Measurements from ENCODE around the gene MFAP1. TPM values are rescaled to one million over a fixed set of nuclear protein-coding genes. Genes with fewer than 3 reads are reported as not detected.
"Not testable (repeated sequence)": the region's sequence is repeated elsewhere in the genome, so short reads cannot be mapped to it uniquely, and the experiment has no call there.

Gene MFAP1
- total and polyA plus RNA-seq, 9 donors, result 12.4 to 54.1 (median 21.0) TPM

DNA sequence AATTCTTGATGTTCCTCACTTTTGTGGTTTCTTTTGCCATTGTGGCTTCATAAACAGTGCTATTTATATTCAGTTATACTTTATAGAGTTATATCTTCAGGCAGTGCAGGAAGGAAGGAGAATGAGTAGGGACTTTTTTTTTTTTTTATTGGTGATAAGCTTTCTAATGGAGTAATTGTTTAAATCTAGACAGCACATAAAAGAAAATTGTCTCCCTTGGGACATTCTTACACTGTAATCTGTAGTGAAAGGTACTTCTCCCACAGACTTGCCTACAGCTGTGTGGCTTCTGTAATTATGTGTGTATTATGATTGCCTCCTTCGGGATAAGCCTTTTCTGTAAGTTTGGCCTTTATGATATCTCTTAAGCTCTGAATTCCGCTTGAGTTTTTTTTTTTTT, 43.9 kb upstream of the MFAP1 start:
- no peak for DNase-seq
- Histone ChIP-seq H3K4me1 (ENCODE audit: insufficient read depth) (no peaks in the 10 kb centered on the region), H3K27me3 (no peaks in the 10 kb centered on the region), H3K9me3 (no peaks in the 10 kb centered on the region), H3K36me3 (no peaks in the 10 kb centered on the region), H3K4me3 (no peak overlapping the region), H3K27ac (no peak overlapping the region)
- intact Hi-C loops (cut with DNase I), result no loop called here
- WGBS, 3 donors, result 52 to 66% (median 55%) methylated on average over 2 of the region's 2 CpGs
- no peak for TF ChIP-seq POLR2A (IDR thresholded peaks at IDR 0.05)
- TF ChIP-seq, protein P1, sequence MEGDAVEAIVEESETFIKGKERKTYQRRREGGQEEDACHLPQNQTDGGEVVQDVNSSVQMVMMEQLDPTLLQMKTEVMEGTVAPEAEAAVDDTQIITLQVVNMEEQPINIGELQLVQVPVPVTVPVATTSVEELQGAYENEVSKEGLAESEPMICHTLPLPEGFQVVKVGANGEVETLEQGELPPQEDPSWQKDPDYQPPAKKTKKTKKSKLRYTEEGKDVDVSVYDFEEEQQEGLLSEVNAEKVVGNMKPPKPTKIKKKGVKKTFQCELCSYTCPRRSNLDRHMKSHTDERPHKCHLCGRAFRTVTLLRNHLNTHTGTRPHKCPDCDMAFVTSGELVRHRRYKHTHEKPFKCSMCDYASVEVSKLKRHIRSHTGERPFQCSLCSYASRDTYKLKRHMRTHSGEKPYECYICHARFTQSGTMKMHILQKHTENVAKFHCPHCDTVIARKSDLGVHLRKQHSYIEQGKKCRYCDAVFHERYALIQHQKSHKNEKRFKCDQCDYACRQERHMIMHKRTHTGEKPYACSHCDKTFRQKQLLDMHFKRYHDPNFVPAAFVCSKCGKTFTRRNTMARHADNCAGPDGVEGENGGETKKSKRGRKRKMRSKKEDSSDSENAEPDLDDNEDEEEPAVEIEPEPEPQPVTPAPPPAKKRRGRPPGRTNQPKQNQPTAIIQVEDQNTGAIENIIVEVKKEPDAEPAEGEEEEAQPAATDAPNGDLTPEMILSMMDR (IDR thresholded peaks at IDR 0.05), result no peak
- no peak for TF ChIP-seq EP300 (IDR thresholded peaks at IDR 0.05)

DNA sequence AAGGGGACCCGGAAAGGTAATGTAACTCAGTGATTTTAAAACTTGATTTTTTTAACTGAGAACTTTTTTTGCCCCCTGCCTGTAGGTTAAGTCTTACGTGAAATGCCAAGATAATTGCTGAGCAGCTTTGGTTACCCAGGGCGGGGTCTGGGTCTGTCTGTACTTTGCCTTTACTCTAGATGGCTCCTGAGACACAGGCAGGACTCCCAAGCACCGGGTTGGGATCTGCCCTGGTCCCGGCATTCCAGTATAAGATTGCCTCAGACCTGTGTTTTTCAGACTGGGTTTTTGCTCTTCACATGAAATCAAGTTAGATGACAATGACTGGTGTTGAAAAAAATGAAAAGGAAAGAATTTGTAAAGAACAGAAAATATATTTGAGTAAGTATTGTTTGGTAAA, 42.6 kb upstream of the MFAP1 start:
- no peaks in the 10 kb centered on the region for H3K36me3 ChIP-seq
- WGBS, 3 donors, result 91 to 96% (median 93%) methylated on average over 5 of the region's 5 CpGs
- H3K27ac ChIP-seq, result no peak overlapping the region
- intact Hi-C loops (cut with DNase I), result no loop called here
- H3K27me3 ChIP-seq, result no peaks in the 10 kb centered on the region
- no peaks in the 10 kb centered on the region for H3K9me3 ChIP-seq
- no peak overlapping the region for H3K4me3 ChIP-seq
- no peaks in the 10 kb centered on the region for H3K4me1 ChIP-seq (ENCODE audit: insufficient read depth)
- DNase-seq, result no peak
- TF ChIP-seq, protein P1 (IDR thresholded peaks at IDR 0.05), result no peak
- TF ChIP-seq EP300 (IDR thresholded peaks at IDR 0.05) (no peak), POLR2A (IDR thresholded peaks at IDR 0.05) (no peak)

DNA sequence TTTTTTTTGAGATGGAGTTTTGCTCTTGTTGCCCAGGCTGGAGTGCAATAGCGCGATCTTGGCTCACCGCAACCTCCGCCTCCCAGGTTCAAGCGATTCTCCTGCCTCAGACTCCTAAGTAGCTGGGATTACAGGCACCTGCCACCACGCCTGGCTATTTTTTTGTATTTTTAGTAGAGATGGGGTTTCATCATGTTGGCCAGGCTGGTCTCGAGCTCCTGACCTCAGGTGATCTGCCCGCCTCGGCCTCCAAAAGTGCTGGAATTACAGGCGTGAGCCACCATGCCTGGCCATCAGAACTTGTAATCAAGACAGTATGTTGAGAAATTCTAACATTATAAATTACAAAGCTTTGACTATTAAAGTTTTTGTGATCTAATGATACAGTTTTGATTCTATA, 42.1 kb upstream of the MFAP1 start:
- H3K4me1 ChIP-seq (ENCODE audit: insufficient read depth); H3K27ac ChIP-seq; H3K36me3 ChIP-seq; H3K27me3 ChIP-seq; H3K9me3 ChIP-seq; intact Hi-C loops (cut with DNase I); H3K4me3 ChIP-seq; DNase-seq: not testable (repeated sequence)
- WGBS, 3 donors, result 94 to 98% (median 96%) methylated on average over 10 of the region's 10 CpGs

DNA sequence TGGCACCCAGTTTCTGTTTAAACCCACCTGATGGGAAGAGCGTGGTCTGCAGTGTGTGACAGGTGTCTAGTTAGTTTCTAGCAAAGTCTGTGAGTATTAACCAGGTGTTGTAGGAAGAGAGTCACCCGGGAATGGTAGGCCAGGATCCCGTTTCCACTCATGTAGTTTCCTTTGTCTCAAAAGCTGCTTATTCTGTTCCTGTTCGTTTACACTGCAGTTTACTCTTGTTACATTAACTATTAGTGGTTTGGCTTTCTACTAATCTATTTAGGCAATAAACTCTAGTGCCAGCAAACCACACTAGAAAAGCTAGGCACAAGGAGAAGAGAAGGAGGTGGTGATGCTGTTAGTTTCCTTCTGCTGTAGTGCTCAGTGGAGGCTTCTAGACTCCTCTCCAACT, 35.1 kb upstream of the MFAP1 start:
- intact Hi-C loops (cut with DNase I), result no loop called here
- Histone ChIP-seq H3K9me3 (no peaks in the 10 kb centered on the region), H3K4me1 (ENCODE audit: insufficient read depth) (no peaks in the 10 kb centered on the region), H3K27me3 (no peaks in the 10 kb centered on the region), H3K4me3 (no peak overlapping the region), H3K27ac (no peak overlapping the region), H3K36me3 (no peaks in the 10 kb centered on the region)
- WGBS, 3 donors, result 69 to 73% (median 69%) methylated on average over 4 of the region's 4 CpGs
- TF ChIP-seq, protein P1 (IDR thresholded peaks at IDR 0.05), result no peak
- TF ChIP-seq EP300 (IDR thresholded peaks at IDR 0.05), result no peak
- TF ChIP-seq POLR2A (IDR thresholded peaks at IDR 0.05), result no peak
- DNase-seq, result no peak

DNA sequence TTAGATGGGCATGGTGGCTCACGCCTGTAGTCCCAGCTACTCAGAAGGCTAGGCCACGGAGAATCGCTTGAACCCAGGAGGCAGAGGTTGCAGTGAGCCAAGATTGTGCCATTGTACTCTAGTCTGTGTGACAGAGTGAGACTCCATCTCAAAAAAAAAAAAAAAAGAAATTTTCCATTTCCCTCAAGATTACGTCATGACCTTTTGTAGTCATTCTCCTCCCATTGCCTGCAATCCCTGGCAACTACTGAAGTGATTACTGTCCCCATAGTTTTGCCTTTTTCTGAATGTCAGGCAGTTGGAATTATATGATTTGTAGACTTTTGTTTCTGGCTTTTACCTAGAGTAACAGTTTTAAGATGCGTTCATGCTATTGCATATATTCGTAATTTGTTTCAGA, 30.3 kb upstream of the MFAP1 start:
- H3K36me3 ChIP-seq, result peaks cover 3% of the 10 kb centered on the region
- intact Hi-C loops (cut with DNase I), result no loop called here
- no peak overlapping the region for H3K27ac ChIP-seq
- TF ChIP-seq, protein P1 (IDR thresholded peaks at IDR 0.05), result no peak
- TF ChIP-seq POLR2A (IDR thresholded peaks at IDR 0.05) (no peak), EP300 (IDR thresholded peaks at IDR 0.05) (no peak)
- no peak for DNase-seq
- H3K9me3 ChIP-seq, result no peaks in the 10 kb centered on the region
- no peaks in the 10 kb centered on the region for H3K4me1 ChIP-seq (ENCODE audit: insufficient read depth)
- no peak overlapping the region for H3K4me3 ChIP-seq
- no peaks in the 10 kb centered on the region for H3K27me3 ChIP-seq
- 95 to 97% (median 96%) methylated on average over 6 of the region's 6 CpGs for WGBS, 3 donors
